Measurements from ENCODE around the gene ULK1. TPM values are rescaled to one million over a fixed set of nuclear protein-coding genes. Genes with fewer than 3 reads are reported as not detected.
A peak's percentile ranks its signal among the peaks of the same experiment; 100 is the strongest.

The ULK1 gene
- total RNA-seq, 2 experiments from 2014 or later = 85.0 to 91.6 TPM

DNA sequence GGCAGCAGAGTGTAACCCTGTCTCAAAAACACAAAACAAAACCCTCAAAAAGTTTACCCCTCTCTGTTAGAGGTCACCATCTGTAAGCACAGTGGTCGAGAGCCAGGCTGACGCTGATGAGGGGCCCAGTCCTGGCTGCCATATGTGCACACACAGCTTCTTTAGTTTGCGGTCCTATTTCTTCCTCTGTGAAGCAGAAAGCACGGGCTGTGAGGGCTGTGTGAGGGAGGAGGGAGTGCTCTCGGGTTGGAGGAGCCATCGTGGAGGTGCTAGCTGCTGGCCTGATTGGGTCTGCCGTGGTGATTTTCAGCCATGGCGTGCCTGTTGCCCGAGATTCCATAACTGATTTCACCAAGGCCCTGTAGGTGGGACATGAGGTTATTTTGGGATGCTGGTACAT, 3.5 kb downstream of the ULK1 start:
- no peaks in the 10 kb centered on the region for H3K27me3 ChIP-seq (ENCODE audit: control insufficient read depth in 1 of 2, insufficient read depth in 2 of 2, low read length in 2 of 2)
- H3K36me3 Mint-ChIP-seq (ENCODE audit: low read depth) = peaks cover 9% of the 10 kb centered on the region
- intact Hi-C loops (cut with DNase I, micrococcal nuclease) = no loop called here
- DNase-seq (peak in 1 of 14 experiments; percentile 6), ATAC-seq (ENCODE audit: poor library complexity) (no peak)
- H3K27ac ChIP-seq (ENCODE audit: low read depth in 1 of 2, low read length in 2 of 2) = no peak overlapping the region
- peak overlapping the region; percentile 76 for H3K4me3 Mint-ChIP-seq
- no peaks in the 10 kb centered on the region for H3K36me3 ChIP-seq (ENCODE audit: insufficient read depth, low read length)
- TF ChIP-seq CTCF (IDR thresholded peaks at IDR 0.05) = no peak
- H3K4me3 ChIP-seq (ENCODE audit: low read length) = no peak overlapping the region
- ChIA-PET CTCF (no interaction called here), POLR2A (no interaction called here)
- H3K9me3 Mint-ChIP-seq = no peaks in the 10 kb centered on the region
- peaks cover 31% of the 10 kb centered on the region for H3K4me1 ChIP-seq (ENCODE audit: insufficient read depth, low read length)
- H3K4me1 Mint-ChIP-seq (ENCODE audit: low read depth) = peaks cover 25% of the 10 kb centered on the region
- H3K27ac Mint-ChIP-seq = no peak overlapping the region
- no peaks in the 10 kb centered on the region for H3K9me3 ChIP-seq (ENCODE audit: control insufficient read depth in 1 of 2, insufficient read depth in 1 of 2, low read length in 2 of 2)
- no peaks in the 10 kb centered on the region for H3K27me3 Mint-ChIP-seq

GRCh38 chr12:131900397-131900796, 6.0 kb downstream of the ULK1 start:
- ChIA-PET POLR2A (no interaction called here), CTCF (no interaction called here)
- Mint-ChIP-seq H3K4me1 (ENCODE audit: low read depth) (peaks cover 23% of the 10 kb centered on the region), H3K27ac (no peak overlapping the region), H3K4me3 (no peak overlapping the region), H3K9me3 (no peaks in the 10 kb centered on the region), H3K27me3 (no peaks in the 10 kb centered on the region), H3K36me3 (ENCODE audit: low read depth) (peaks cover 8% of the 10 kb centered on the region)
- intact Hi-C loops (cut with DNase I, micrococcal nuclease) = no loop called here
- Histone ChIP-seq H3K27ac (ENCODE audit: low read depth in 1 of 2, low read length in 2 of 2) (no peak overlapping the region), H3K4me1 (ENCODE audit: insufficient read depth, low read length) (peaks cover 50% of the 10 kb centered on the region), H3K36me3 (ENCODE audit: insufficient read depth, low read length) (no peaks in the 10 kb centered on the region), H3K4me3 (ENCODE audit: low read length) (no peak overlapping the region), H3K9me3 (ENCODE audit: control insufficient read depth in 1 of 2, insufficient read depth in 1 of 2, low read length in 2 of 2) (no peaks in the 10 kb centered on the region), H3K27me3 (ENCODE audit: control insufficient read depth in 1 of 2, insufficient read depth in 2 of 2, low read length in 2 of 2) (no peaks in the 10 kb centered on the region)
- ATAC-seq (ENCODE audit: poor library complexity) = no peak
- no peak for TF ChIP-seq CTCF (IDR thresholded peaks at IDR 0.05)
- no peak for DNase-seq

- Mint-ChIP-seq H3K4me1 (ENCODE audit: low read depth) (peaks cover 16% of the 10 kb centered on the region), H3K4me3 (no peak overlapping the region), H3K27me3 (no peaks in the 10 kb centered on the region), H3K9me3 (no peaks in the 10 kb centered on the region), H3K36me3 (ENCODE audit: low read depth) (peaks cover 8% of the 10 kb centered on the region), H3K27ac (no peak overlapping the region)
- ChIA-PET POLR2A (no interaction called here), CTCF (no interaction called here)
- no peak for ATAC-seq (ENCODE audit: poor library complexity)
- no peaks in the 10 kb centered on the region for H3K36me3 ChIP-seq (ENCODE audit: insufficient read depth, low read length)
- DNase-seq = no peak
- no peak overlapping the region for H3K27ac ChIP-seq (ENCODE audit: low read depth in 1 of 2, low read length in 2 of 2)
- no peak for TF ChIP-seq CTCF (IDR thresholded peaks at IDR 0.05)
- H3K9me3 ChIP-seq (ENCODE audit: control insufficient read depth in 1 of 2, insufficient read depth in 1 of 2, low read length in 2 of 2) = no peaks in the 10 kb centered on the region
- intact Hi-C loops (cut with DNase I, micrococcal nuclease) = no loop called here
- peaks cover 41% of the 10 kb centered on the region for H3K4me1 ChIP-seq (ENCODE audit: insufficient read depth, low read length)
- H3K27me3 ChIP-seq (ENCODE audit: control insufficient read depth in 1 of 2, insufficient read depth in 2 of 2, low read length in 2 of 2) = no peaks in the 10 kb centered on the region
- H3K4me3 ChIP-seq (ENCODE audit: low read length) = no peak overlapping the region
These were observed 7.3 kb downstream of the ULK1 start for GRCh38 chr12:131901431-131902331.
